GM19035 (cell line): Measurements from ENCODE around the gene CEP70.
"Not testable (repeated sequence)": the region's sequence is repeated elsewhere in the genome, so short reads cannot be mapped to it uniquely, and the experiment has no call there.

Experiments used
- ATAC-seq: cut with Tn5 transposase; IDR thresholded peaks from one replicate; pipeline ENCODE4 v1.9.1; 2021; ENCODE audit not compliant: unreplicated experiment

CEP70 gene

DNA sequence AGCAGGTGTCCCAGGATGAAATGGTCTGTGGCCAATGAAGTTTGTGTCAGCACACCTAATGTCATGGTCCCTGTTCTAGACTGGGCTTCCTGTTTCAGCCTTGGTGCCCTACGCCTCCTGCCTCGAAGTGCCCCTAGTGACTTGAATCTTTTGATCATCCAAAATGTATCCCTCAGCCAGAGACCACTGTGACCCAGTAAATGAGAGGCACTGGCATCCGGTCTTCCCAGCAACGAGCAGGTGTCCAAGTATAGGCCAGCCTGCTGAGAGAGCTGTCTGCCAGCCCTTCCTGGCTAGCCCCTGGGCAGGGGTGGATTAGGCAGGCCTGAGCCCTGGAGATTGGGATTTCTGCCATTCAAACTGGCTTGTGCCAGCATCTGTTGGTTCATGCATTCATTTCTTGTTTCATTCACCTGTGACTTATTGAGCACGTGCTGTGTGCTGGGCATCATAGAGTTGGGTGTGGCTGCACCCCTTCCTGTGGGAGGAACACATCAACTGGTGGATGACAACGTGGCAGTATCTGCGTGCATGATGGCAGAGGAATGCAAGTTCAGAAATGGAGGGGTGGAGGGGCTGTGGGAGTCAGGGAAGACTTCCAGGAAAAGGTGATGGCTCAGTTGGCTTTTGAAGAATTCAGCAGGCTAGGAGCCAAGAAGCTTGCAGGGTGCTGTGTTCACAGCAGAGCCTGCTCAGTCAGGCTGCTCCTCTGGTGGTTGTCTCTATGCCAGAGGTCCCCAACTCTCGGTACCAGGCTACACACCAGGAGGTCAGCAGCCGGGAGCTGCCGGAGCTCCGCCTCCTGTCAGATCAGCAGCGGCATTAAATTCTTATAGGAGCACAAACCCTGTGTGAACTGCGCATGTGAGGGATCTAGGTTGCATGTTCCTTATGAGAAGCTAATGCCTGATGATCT, 138.0 kb downstream of the CEP70 start:
- ATAC-seq, result no peak

DNA sequence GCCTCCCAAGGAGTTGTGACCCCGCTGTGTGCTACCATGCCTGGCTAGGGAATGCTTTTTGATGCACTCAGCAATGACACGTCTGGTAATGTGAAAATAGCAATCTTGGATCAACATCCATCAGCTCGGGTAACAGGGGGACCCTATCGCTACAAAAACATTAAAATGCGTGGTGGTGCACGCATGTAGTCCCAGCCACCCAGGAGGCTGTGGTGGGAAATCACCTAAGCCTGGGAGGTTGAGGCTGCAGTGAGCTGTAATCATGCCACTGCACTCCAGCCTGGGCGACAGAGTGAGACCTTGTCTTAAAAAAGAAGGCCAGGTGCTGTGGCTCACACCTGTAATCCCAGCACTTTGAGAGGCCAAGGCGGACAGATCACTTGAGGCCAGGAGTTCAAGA, 140.1 kb downstream of the CEP70 start:
- not testable (repeated sequence) for ATAC-seq

DNA sequence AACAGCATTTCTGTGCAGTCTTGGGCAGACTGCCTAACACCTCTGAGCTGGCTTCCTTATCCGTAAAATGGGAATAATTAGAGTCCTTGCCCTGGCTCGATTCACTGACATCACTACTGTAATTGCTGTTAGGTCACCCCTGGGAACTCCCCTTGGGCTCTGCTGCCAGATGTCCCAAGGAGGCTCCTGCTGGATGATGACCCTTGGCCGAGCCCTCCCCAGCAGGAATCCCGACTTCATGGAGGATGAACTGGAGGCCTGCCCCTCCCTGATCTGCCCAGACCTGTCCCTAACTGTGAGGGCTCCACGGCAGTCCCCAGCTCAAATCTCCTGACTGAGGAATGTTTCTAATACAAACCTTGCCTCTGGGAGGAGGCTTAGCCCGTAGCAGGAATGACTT, 141.6 kb downstream of the CEP70 start:
- no peak for ATAC-seq

DNA sequence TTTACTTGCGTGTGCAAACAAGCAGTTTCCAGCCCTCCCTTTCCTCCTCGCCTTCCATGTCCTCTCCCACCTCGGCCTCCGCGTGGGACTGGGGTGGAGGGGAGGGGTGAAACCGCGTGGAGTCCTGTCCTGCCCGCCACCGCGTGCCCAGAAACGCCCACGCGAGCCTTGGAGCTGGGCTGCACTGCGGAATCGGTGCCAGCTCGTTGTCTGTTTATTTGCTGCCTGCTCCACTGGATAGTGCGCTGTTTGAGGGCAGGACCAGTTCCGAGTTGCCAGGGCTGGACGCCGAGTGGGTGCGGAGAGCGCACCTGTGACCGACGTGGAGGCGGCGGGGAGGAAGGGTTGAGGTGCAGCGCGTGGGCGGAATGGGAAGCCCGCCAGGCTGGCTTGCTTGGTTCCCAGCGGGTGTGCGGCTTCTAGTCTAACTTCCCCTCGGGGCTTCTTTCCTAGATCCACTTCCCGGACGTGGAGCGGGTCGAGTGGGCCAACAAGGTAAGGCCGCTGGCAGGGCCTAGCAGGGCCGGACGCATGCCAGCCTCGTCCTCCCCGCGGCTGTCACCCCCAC, 142.4 kb downstream of the CEP70 start:
- ATAC-seq, result no peak

DNA sequence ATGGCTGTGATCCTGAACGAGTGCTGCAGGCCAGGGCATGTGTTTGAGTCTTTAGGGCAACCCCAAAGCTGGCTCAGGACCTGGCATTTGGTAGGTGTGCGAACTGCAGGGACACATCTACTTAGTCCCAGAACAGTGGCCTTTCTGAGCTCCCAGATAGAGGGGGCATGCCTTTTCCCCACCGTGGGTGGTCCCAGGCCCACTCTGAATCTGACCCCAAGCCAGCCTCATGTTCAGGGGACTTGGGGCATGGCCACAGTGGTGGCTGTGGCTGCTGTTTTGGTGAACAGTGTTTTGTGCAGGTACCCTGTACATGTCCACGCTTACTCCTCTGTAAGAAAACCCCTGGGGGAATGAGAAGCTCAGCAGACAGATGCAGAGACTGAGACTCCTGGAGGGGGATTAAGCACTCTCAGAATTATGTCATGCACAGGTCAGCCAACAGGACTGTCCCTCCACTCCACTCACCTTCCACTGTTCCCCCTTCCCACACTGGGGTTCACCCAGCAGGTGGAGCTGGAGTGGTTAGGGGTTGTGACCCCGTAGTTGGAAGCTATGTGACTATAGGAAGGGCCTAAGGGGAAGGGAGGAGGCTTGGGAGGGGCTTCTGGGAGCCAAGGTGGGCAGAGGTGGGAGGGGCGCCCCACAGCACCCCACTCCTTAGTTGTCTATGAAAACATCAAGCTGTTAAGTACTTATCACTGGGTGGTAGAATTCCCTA, 143.2 kb downstream of the CEP70 start:
- ATAC-seq, result no peak

DNA sequence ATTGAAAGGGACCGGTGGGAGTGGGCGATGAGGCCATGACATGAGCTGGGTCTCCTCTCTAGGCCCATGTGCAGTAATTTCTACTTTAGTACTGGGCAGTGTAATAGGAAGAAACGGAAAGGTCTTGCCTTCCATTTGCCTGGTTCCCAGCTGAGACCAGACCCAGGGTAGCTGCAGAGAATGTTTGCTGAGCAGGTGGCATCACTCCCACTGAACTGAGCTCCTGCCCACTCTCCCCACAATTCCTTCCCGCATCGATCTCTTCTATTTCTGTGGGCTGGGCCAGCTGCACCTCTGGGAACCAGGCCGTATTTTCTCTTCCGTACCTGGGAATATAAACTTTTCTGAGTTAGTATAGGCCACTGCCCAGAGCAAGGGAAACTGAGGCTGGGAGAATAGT, 143.9 kb downstream of the CEP70 start:
- ATAC-seq, result no peak

DNA sequence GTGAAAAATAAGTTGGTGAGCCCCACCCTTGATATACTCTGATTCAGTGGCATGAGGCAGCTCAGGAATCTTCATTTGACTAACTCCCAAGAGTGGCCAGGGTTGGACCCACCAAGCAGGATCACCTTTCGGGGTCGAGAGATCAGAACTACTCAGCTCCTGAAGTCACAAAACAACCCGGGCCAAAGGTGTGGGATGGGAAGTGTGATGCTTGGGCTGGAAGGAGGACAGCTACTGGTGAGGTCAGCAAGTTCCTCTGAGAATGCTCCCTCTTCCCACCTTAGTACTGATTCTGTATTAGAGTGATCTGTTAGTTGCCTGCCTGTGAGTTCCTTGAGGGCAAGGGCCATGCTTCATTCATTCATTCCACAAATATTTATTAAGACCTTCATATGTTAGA, 144.6 kb downstream of the CEP70 start:
- ATAC-seq, result no peak

DNA sequence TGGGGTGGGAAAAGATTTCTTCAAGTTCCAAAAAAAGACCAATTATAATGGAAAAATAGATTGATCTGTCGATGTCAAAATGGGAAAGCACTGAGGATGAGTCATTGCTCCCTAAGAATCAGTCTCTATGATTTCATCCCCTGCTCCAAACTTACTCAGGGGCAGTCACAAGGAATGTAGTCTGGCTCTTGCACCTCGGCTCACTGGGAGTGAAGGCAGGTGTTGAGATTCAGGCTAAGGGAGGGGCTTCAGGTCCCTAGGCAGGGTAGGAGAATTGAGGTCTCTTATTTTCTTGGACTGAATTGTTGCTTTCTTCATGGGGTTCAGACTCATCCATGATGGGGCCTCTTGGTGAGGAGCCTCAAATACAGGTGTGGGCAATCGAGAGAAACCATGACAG, 145.4 kb downstream of the CEP70 start:
- ATAC-seq, result no peak

DNA sequence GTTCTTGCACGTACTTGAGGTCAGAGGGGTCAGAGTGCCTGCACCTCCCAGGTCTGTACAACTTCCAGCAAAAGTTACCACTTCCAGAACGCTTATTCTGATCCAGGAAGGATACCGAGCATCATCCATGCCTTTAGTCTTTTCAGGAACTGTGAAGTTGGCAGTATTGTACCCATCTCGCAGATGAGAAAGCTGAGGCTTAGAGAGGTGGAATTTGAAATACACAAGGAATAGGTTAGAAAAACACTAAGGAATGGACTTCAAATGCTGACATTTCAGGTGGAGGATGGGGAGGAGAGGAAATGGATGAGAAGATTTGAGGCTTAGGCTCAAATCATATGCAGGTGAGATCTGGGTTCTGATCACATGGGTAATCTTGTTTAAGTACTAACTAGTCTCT, 148.4 kb downstream of the CEP70 start:
- ATAC-seq, result no peak

DNA sequence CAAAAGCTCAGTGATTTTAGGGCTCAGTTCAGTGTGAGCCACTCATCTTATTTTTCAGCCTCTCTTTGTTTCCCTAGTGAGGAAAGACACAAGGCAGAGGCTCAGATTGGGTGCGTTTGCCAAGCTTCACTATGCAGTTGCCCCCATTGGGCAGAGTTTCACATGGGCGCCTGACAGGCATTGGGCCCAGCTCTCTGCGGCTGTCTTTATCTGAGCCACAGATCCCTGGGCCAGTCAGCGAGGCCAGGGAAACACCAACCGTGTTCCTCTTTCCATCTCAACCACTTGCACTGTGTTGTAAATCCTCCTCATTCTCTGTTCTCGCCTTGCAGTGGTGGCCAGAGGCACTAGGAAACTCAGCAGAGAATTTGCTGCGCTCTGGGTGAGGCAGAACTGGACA, 148.8 kb downstream of the CEP70 start:
- no peak for ATAC-seq
